GM23338 (cell line): ENCODE results near the gene RHEBL1. TPM values are rescaled to one million over a fixed set of nuclear protein-coding genes. Genes with fewer than 3 reads are reported as not detected.
A peak's percentile ranks its signal among the peaks of the same experiment; 100 is the strongest.

Source experiments
- ATAC-seq: fragments of 200-7000 bp; cut with Tn5 transposase; 3 replicates; pipeline ENCODE4 v1.9.1; 2020
- DNase-seq: peaks from one replicate; pipeline ENCODE4 v3.0.0-alpha.2; 2015; ENCODE audit warnings: low spot score
- H2AFZ ChIP-seq: fragments of 200-600 bp; sonication (generic); 2 replicates; pipeline ENCODE4 v1.8.0; 2016; ENCODE audit warnings: antibody characterized with exemption, mild to moderate bottlenecking, moderate library complexity
- H3F3A ChIP-seq: fragments of 200-600 bp; sonication (generic); replicated peaks from 2 replicates; pipeline ENCODE4 v1.8.0; 2017; ENCODE audit warnings: antibody characterized with exemption, mixed run types, low read depth
- H3K27ac ChIP-seq: fragments of 200-600 bp; sonication (generic); 2 replicates; pipeline ENCODE4 v1.6.1; 2016; ENCODE audit warnings: low read depth
- H3K27me3 ChIP-seq: fragments of 200-600 bp; sonication (generic); 2 replicates; pipeline ENCODE4 v1.8.0; 2016; ENCODE audit warnings: mild to moderate bottlenecking, mixed run types, moderate library complexity; ENCODE audit not compliant: insufficient read depth
- H3K36me3 ChIP-seq: fragments of 200-600 bp; sonication (generic); 2 replicates; pipeline ENCODE4 v1.8.0; 2016; ENCODE audit warnings: mild to moderate bottlenecking; ENCODE audit not compliant: insufficient read depth
- H3K4me1 ChIP-seq: fragments of 200-600 bp; sonication (generic); 2 replicates; pipeline ENCODE4 v1.8.0; 2016; ENCODE audit warnings: mild to moderate bottlenecking, moderate library complexity; ENCODE audit not compliant: insufficient read depth
- H3K4me2 ChIP-seq: fragments of 200-600 bp; sonication (generic); 2 replicates; pipeline ENCODE4 v1.7.1; 2017; ENCODE audit warnings: mixed run types
- H3K4me3 ChIP-seq: fragments of 200-600 bp; sonication (generic); 2 replicates; pipeline ENCODE4 v1.6.1; 2016; ENCODE audit warnings: mixed run types
- H3K79me2 ChIP-seq: fragments of 200-600 bp; sonication (generic); replicated peaks from 2 replicates; pipeline ENCODE4 v1.8.0; 2017; ENCODE audit warnings: mild to moderate bottlenecking; ENCODE audit not compliant: insufficient read depth
- H3K9me2 ChIP-seq: fragments of 200-600 bp; sonication (generic); 2 replicates; pipeline ENCODE4 v1.8.0; 2017; ENCODE audit not compliant: insufficient read depth
- H4K20me1 ChIP-seq: fragments of 200-600 bp; sonication (generic); replicated peaks from 2 replicates; pipeline ENCODE4 v1.8.0; 2017; ENCODE audit warnings: mild to moderate bottlenecking; ENCODE audit not compliant: insufficient read depth
- H3K27ac Mint-ChIP-seq: 2 replicates; pipeline ENCODE4 v1.8.0; 2020; ENCODE audit warnings: inconsistent platforms, mild to moderate bottlenecking, moderate library complexity, mixed read lengths
- H3K27me3 Mint-ChIP-seq: 3 replicates; pipeline ENCODE4 v1.8.0; 2022; ENCODE audit warnings: low read depth, mild to moderate bottlenecking, moderate library complexity, mixed read lengths, inconsistent platforms; ENCODE audit not compliant: insufficient read depth, poor library complexity
- H3K36me3 Mint-ChIP-seq: 3 replicates; pipeline ENCODE4 v1.8.0; 2021; ENCODE audit warnings: low read depth, mild to moderate bottlenecking, inconsistent platforms, moderate library complexity, mixed read lengths
- H3K4me1 Mint-ChIP-seq: 3 replicates; pipeline ENCODE4 v1.8.0; 2020; ENCODE audit warnings: mild to moderate bottlenecking, inconsistent platforms, mixed read lengths
- H3K4me3 Mint-ChIP-seq: 3 replicates; pipeline ENCODE4 v1.8.0; 2021; ENCODE audit warnings: moderate library complexity, mild to moderate bottlenecking, inconsistent platforms, mixed read lengths
- H3K9me3 Mint-ChIP-seq: 3 replicates; pipeline ENCODE4 v1.8.0; 2020; ENCODE audit warnings: moderate library complexity, mild to moderate bottlenecking, inconsistent platforms, mixed read lengths
- CTCF ChIP-seq, 2 experiments: fragments of 200-600 bp in 1 of 2; sonication (generic) in 1 of 2; conservative IDR thresholded peaks; 2 replicates each; pipeline versions ENCODE4 v1.5.1 to v1.6.1; 2016 to 2017; ENCODE audit warnings: antibody characterized with exemption in 2 of 2, low read depth in 2 of 2, mild to moderate bottlenecking in 2 of 2, moderate library complexity in 1 of 2
- ETS1 ChIP-seq: IDR thresholded peaks from 2 replicates; pipeline ENCODE4 v1.6.1; 2016; ENCODE audit warnings: antibody characterized with exemption
- EZH2 ChIP-seq: fragments of 200-600 bp; sonication (generic); IDR thresholded peaks from one replicate; pipeline ENCODE4 v1.8.0; 2017; ENCODE audit warnings: antibody characterized with exemption, mild to moderate bottlenecking, low read depth; ENCODE audit not compliant: unreplicated experiment
- EZH2phosphoT487 ChIP-seq: fragments of 200-600 bp; sonication (generic); IDR thresholded peaks from one replicate; pipeline ENCODE4 v1.8.1; 2018; ENCODE audit warnings: antibody characterized with exemption; ENCODE audit not compliant: unreplicated experiment
- JUNB ChIP-seq: IDR thresholded peaks from one replicate; pipeline ENCODE4 v1.6.1; 2016; ENCODE audit warnings: antibody characterized with exemption; ENCODE audit not compliant: unreplicated experiment
- NANOG ChIP-seq: IDR thresholded peaks from 2 replicates; pipeline ENCODE4 v1.6.1; 2016; ENCODE audit warnings: antibody characterized with exemption, borderline replicate concordance
- POLR2AphosphoS5 ChIP-seq: IDR thresholded peaks from 2 replicates; pipeline ENCODE4 v1.6.1; 2016; ENCODE audit warnings: antibody characterized with exemption, low read depth
- REST ChIP-seq: IDR thresholded peaks from one replicate; pipeline ENCODE4 v1.6.1; 2018; ENCODE audit warnings: antibody characterized with exemption; ENCODE audit not compliant: unreplicated experiment
- STAT1 ChIP-seq: IDR thresholded peaks from one replicate; pipeline ENCODE4 v1.6.1; 2016; ENCODE audit warnings: antibody characterized with exemption; ENCODE audit not compliant: unreplicated experiment
- ZNF114 ChIP-seq: fragments of 250-450 bp; sonication (Bioruptor Pico); IDR thresholded peaks from 2 replicates; pipeline ENCODE4 v1.5.0; 2020; ENCODE audit warnings: mild to moderate bottlenecking, moderate library complexity
- ZNF331 ChIP-seq: fragments of 250-450 bp; sonication (Bioruptor Pico); IDR thresholded peaks from 2 replicates; pipeline ENCODE4 v1.5.0; 2020; ENCODE audit warnings: low read depth, mild to moderate bottlenecking, moderate library complexity
- ZNF462 ChIP-seq: fragments of 250-450 bp; sonication (Bioruptor Pico); IDR thresholded peaks from 2 replicates; pipeline ENCODE4 v1.5.0; 2020; ENCODE audit warnings: mild to moderate bottlenecking, moderate library complexity
- polyA plus RNA-seq: library from polyadenylated mRNA; unstranded; fragments of >200 nt; fragmentation: Nextera tagmentation; extraction: Ambion mirVana; gene quantifications from 2 replicates; pipeline ENCODE4 v1.2.1, GENCODE V29; 2016
- total RNA-seq: library from RNA; depleted of rRNA; stranded (reverse); fragments of >200 nt; shearing (Covaris generic); gene quantifications from 2 replicates; pipeline ENCODE4 v1.2.3, GENCODE V29; 2014

The RHEBL1 gene
- total and polyA plus RNA-seq, 2 experiments from 2014 or later = 9.4 to 11.8 TPM

- H3K27me3 Mint-ChIP-seq = peaks cover 6% of the 10 kb centered on the region
These were observed 40.1 kb upstream of the RHEBL1 start for GRCh38 chr12:49109641-49110463.

More at GRCh38 chr12:49109641-49110463, 40.1 kb upstream of the RHEBL1 start:
- H3F3A ChIP-seq = peaks cover 6% of the 10 kb centered on the region; the same call in 1 of the 2 replicates
- no peaks in the 10 kb centered on the region for H3K27me3 ChIP-seq
- peak overlapping the region; percentile 92 for H3K27ac Mint-ChIP-seq
- H3K36me3 ChIP-seq = no peaks in the 10 kb centered on the region
- no peaks in the 10 kb centered on the region for H3K9me2 ChIP-seq
- peaks cover 29% of the 10 kb centered on the region for H3K9me3 Mint-ChIP-seq
- ATAC-seq (peak; percentile 49), DNase-seq (peak; percentile 75)
- TF ChIP-seq EZH2 (no peak), ZNF331 (CRISPR knock-in tag) (no peak), ZNF462 (CRISPR knock-in tag) (no peak), EZH2phosphoT487 (no peak), POLR2AphosphoS5 (no peak), CTCF (conservative IDR thresholded peaks at IDR 0.05; ENCODE audit: low read depth in 2 of 2) (no peak), STAT1 (no peak), NANOG (no peak), REST (no peak), JUNB (no peak), ZNF114 (CRISPR knock-in tag) (no peak), ETS1 (no peak; the same call in 1 of the 2 replicates)
- peak overlapping the region; percentile 96 for H3K4me3 Mint-ChIP-seq
- peak overlapping the region; percentile 90 for H3K4me3 ChIP-seq
- H2AFZ ChIP-seq = peak overlapping the region; percentile 82
- H3K4me2 ChIP-seq = peak overlapping the region; percentile 87
- H3K36me3 Mint-ChIP-seq = peaks cover 12% of the 10 kb centered on the region
- H3K4me1 ChIP-seq = peaks cover 14% of the 10 kb centered on the region; the same call in 1 of the 2 replicates
- H3K4me1 Mint-ChIP-seq = peaks cover 34% of the 10 kb centered on the region
- H4K20me1 ChIP-seq = peaks cover 8% of the 10 kb centered on the region
- H3K27ac ChIP-seq = peak overlapping the region; percentile 65; the same call in 1 of the 2 replicates
- H3K79me2 ChIP-seq = peaks cover 29% of the 10 kb centered on the region
